SKM-1 (cell line): Measurements from ENCODE around the gene TMCC1.
A peak's percentile ranks its signal among the peaks of the same experiment; 100 is the strongest.
"Not testable (repeated sequence)": the region's sequence is repeated elsewhere in the genome, so short reads cannot be mapped to it uniquely, and the experiment has no call there.

Experiments
- DNase-seq: peaks from one replicate; lab custom pipeline; 2025; ENCODE audit not compliant: unreplicated experiment; lab: John Stamatoyannopoulos, UW

The TMCC1 gene

DNA sequence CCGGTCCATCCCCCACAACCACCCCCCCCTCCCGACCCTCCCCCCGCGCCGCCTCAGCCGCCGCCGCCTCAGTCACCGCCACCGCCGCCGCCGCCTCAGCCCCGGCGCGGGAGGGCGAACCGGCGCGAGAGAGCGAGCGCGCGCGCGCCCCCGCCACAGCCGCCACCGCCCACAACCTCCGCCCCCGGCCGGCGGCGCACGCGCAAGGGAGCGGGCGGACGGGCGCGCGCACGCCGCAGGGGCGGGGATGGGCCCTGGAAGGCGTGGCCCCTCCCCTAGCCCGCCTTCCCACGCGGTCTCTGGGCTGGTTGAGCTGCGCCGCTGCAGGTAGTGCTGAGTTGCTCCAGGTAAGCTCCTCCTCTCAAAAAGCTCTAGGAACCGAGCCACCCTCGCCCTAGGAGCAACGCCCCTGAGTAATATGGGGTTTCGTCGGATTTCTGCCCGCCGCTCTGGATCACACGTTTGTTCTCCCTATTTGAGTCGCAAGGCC is at the start of gene TMCC1:
TSS of gene TMCC1 (minus strand) at position 131 of the 490 bp plus-strand sequence.
- DNase-seq = peak; percentile 77

DNA sequence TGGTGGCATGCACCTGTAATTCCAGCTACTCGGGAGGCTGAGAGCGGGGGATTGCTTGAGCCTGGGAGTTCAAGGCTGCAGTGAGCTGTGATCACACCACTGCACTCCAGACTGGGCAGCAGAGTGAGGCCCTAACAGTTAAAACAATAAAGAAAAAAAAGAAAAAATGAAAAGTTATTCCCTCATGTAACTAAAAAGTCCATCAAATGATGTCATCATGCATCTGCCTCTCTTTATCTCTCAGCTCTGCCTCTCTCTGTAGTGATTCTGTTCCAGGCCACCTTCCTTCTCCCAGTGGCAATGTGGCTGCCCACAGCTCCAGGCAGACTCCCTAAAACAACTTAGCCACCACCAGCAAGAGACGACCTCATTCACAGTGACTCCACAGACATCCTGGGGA is 49.5 kb upstream of the TMCC1 start:
- no peak for DNase-seq

DNA sequence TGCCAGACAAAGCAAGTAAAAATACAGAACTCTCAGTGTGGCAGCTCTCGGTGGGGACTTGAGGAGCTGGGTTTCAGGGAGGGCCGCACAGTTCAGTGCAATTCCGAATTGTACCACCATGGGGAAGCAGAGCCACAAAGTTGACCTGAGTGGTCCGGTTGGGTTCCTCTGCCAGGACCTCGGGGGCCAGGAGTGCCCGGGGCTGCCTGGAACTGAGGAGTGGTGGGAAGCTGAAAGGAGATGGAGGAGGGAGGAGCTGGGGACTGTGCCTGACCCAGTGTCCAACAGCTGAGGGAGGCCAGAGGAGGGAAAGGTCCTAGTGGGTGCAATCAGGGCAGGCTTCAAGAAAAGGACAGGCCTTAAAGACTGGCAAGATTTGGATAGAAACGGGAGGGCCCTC is 48.8 kb upstream of the TMCC1 start:
- DNase-seq = peak; percentile 65

DNA sequence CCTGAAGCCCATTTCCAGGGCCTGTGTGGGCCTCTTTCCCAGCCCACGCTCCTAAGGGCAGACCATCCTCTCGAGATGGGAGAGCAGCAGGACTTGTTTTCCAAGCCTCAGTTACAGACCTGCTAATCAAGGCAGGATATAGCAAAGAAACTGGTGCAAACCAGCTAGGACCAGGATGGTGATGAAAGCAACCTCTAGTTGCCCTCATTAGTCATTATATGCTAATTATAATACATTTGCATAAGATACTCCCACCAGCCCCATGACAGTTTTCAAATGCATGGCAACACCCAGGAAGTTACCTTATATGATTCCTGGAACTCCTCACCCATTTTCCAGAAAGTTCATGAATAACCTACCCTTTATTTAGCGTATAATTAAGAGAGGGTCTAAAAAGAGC is 46.6 kb upstream of the TMCC1 start:
- no peak for DNase-seq

DNA sequence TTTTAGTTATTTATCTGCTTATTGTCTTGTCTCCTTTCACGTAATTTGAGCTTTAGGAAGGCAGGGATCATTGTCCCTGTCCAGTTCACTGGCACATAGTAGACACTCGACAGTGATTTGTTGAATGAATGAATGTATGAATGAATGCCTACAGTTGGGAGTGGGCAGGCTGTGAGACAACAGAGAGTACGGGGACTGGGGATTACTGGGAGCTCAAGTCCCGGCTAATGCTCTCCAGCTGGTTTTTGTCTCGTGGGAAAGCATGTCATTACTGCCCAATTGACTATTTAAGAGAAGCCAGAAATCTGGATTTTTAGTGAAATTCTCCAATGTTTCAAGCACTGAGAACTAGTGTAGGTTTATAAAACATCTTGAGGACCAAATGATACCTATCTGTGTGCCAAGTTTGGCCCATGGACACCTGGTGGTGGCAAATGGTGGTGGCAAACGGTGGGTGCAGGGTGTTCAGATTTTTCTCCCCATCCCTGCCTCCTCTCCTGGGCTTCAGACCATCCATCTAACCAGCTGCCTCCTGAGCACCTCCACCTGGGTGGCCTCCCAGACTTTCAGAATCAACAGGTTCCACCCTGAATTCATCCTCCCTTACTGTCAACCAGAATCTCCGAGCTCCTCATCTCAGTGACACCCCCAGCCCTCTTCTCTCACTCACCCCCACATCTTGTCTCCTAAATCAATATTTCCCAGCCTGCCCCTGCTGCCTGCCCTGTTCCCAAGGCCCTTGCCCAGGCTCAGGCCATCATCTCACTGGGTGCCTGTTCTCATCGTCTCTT is 44.8 kb upstream of the TMCC1 start:
- no peak for DNase-seq

DNA sequence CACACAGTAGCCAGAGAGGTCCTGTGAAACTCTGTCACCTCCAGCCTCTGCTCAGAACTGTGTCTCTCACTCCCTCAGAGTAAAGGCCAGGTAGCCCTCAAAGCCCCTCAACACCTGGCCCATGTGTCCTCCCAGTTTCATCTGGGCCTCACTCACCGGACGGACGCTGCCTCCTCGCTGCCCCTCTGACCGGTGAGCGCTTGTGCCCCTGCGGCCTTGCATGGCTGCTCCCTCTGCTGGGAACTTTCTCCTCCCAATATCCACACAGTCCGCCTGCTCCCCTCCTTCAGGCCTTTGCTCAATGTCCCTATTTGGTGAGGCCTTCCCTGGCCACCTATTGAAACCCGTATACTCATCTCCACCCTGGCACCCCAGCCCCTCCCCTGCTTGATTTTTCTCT is 44.2 kb upstream of the TMCC1 start:
- DNase-seq = no peak

DNA sequence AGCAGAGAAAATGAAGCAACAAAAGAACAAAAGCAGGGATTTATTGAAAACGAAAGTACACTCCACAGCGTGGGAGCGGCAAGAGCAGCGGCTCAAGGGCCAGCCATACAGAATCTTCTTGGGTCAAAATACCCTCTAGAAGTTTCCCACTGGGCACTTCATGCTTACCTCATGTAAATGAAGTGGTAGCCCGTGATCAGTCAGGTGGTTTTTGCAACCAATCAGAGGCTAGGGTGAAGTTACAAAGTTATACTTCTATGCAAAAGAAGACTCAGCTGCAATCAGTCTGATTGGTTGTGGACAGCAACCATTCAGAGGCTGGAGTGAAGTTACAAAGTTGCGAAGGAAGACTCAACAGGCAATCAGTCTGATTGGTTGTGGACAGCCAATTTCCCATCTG is 43.2 kb upstream of the TMCC1 start:
- DNase-seq = no peak

DNA sequence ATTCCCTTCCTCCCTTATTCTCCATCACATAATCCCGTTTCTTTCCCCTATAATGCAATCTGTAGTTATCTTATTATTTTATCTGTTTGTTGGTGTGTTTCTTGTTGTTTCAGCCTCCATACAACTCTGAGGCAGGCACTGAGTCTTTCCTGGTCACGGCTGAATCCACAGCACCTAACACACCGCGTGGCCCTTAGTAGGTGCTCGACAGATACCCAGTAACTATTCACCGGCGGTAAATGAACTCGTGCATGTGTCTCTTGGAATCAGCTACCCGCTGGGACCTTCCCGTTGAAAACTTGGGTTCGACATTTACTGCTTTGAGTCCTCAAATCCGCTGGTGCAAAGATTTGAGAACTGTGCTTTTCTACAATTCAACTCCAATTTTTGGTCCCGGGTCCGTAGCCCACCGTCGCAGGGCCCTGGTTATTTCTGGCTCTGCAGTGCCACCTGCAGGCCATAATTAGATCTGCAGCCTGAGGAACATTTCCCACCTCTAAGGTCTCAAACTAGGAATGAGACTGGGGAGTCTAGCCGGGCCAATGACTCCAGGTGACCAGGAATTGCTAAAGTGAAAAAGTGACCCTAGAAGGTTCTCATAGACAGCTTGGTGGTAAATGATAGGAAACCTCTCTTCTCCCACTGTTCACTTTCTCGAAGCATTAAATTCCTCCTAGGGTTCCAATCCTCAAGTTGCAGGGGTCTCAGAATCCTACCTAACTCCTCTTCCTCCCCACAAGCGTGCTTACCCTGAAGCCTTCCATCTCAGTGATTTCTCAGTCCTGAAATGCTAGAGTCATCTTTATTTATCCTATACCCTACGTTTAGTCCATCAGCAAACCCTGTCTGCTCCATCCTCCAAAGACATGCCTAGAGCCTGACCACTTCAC is 41.0 kb upstream of the TMCC1 start:
- no peak for DNase-seq

DNA sequence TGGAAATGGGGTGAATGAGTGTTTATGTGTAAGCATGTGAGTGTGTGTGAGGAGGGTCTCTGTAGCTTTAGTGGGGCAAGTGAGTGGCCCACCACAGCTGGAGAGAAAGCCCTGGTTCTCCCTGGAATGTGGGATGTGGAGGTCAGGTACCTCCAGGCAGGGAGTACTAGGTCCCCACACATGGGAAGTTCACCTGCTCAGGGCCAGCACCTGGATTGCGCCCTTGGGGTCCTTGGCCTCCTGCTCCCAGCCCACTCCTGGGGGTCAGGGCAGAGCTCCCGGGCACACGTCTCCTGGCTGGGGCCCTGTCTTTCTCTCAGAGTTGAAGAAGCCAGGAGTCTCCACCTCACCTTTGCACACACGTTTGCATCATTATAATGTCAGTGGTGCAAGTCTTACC is 40.0 kb upstream of the TMCC1 start:
- no peak for DNase-seq

DNA sequence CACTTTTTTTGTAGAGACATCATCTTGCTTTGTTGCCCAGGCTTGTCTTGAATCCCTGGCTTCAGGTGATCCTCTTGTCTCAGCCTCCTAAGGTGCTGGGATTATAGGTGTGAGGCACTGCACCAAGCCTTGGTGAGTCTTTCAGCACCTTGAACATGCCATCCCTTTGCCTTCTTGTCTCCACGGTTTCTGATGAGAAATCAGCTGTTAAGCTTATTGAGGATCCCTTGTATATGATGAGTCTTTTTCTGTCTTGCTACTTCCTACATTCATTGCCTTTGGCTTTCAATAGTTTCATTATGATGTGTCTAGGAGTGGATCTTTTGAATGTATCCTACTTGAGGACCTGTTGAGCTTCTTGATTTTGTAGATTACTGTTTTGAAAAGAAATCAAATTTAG is 35.9 kb upstream of the TMCC1 start:
- no peak for DNase-seq

DNA sequence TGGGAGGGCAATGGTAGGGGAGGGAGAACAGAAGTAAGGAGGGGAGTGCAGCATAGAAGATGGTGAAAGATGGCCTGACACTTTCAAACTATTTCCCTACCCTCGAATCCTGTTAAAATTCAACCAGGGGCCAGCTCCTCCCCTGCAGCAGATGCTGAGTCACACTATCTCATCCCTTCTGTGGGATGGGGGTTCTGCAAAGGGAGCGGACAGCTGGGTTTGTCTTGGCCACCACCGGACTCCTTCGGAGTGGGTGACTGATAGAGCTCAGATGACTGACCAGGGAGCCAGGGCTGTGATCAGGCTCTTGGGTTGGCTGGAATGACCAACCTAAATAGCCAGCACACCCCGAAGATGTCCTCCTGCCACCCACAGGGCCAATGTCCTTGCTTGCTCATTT is 33.6 kb upstream of the TMCC1 start:
- no peak for DNase-seq

DNA sequence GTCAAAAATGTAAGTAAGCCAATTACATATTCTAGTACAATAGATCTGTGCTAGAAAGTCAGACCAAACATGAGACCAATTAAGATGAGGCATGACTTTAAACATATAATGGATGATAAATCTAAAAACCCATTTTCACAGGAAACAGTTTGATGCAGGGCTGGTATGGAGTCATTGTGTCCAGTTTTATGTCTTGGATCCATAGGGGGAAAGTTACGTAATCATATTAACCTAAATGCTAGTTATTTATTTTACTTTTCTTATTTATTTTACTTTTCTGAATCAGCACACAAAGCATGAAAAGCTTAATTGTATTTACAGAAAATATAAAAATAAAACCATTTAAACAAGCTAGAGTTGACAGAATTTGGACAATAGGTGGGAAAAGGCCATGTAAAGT is 26.3 kb upstream of the TMCC1 start:
- DNase-seq = no peak

DNA sequence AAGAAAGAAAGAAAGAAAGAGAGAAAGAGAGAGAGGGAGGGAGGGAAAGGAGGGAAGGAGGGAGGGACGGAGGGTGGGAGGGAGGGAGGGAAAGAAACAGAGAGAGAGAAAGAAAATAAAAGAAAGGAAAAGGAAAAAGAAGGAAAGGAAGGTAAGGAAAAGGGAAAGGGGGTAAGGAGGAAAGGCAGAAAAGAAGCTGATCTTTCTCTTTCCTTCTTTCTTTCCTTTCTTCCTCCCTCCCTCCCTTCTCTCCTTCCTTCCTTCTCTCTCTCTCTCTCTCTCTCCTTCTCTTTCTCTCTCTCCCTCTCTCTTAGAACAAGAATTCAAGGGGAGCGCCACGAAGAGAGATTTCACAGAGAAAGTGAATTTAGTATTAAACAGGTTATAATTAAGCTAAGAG is 25.8 kb upstream of the TMCC1 start:
- DNase-seq = no peak

DNA sequence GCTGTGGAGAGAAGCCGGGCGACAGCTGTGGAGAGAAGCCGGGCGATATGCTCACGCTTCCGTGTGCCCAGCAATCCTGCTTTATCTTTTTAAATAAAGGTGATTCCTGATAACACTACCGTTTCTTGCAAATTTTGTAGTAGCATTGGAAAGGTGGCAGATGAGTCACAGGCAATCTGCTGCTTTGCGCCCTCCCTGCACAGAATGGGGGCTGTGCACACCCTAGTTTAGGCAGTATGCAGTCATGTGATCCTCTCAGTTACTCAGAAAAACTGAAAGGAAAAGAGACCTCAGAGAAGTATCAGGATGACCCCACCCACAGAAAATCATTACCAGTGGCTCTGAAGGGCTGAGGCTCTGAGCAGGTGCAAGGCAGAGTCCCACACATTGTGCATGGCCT is 24.9 kb upstream of the TMCC1 start:
- no peak for DNase-seq

DNA sequence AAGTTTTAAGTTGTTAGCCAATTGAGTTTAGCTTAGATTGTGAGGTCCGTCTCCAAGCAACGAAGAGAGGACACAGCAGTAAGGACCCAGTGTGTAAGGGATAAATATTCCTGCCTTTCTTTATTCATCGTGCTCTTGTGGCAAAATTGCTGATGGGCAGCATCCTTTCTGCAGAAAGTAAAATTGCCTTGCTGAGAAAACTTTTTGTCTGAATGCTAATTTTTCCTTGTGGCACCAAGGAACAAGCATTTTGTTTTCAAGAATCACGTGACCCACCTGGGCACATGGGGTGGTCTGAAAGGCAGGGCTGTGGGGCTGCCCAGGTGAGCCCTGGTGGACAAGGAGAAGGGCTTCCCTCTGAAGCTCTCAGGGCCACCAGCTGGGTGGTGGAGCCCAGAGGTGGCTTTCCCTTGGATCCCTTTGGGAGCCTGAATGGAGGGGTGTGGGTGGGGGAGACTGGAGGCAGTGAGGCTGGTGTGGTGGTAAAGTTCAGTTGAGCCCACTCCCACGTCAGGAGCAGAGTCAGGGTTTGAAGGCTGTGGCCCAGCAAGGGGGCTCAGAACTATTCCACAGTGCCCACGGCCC is 24.0 kb upstream of the TMCC1 start:
- no peak for DNase-seq

DNA sequence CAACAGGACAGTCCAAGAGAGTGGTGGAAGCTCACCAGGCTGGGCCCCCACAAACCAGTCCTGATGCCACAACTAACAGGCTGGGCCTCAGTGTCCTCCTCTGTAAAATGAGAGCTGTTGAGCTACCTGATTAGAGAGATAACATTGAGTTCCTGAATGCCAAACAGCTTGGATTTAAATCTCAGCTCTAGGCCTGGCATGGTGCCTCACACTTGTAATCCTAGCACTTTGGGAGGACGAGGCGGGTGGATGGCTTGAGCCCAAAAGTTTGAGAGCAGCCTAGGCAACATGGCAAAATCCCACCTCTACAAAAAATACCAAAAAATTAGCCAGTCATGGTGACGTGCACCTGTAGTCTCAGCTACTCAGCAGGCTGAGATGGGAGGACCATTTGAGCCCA is 20.1 kb upstream of the TMCC1 start:
- DNase-seq = no peak

DNA sequence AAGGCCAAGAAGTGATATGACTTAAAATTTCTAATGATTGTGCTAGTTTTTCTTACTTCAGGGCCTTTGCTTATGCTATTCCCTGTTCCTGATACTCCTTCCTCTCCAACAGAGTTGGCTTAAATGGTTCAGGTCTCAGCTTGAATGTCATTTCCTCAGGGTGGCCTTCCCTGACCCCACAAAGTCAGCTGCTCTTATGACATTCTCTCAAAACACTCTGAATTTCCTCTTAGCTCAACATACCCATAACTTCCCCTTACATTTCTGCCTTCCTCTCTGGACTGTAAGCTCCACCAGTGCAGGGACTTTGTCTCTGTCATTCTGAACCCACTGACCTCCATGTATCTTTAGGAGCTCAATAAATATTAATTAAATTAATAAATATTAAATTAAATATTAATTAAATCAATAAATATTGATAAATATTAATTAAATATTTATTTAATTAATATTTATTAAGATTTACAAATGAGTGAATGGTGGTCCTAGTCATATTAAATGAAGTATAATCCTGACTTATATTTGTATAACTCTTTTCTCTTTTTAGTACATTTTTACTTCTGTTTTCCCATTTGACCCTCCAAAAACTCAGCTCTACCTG is 17.9 kb upstream of the TMCC1 start:
- DNase-seq = peak; percentile 94

DNA sequence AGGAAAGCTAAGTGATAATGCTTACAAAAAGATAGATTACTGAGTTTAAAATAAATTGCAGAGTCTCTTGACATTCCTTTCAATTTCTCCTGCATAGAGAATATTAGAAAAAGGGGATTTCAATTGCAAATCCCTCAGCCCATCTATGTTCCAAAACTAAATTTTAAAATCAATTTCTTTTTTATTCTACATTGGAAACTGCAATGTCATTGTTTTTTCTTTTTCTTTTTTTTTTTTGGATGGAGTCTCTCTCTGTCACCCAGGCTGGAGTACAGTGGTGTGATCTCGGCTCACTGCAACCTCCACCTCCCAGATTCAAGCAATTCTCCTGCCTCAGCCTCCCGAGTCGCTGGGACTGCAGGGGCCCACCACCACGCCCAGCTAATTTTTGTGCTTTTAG is 15.7 kb upstream of the TMCC1 start:
- not testable (repeated sequence) for DNase-seq

DNA sequence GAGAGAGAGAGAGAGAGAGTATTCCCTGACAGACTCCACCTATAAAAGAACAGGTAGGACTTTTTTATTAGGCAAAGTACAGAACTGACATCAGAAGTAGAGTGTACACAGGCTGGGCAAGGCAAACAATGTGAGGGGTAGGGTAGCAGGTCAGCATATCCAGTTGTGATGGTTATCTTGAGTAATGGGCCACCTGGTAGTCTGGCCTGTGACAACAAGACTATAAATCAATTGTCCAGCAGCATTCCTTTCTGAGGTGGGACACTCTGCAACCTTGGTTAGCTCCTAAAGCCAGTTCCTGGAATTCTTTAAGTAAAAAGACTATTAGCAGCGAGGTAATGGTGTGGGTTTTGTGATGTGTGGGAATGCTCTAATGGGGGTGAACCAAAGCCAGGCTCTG is 14.9 kb upstream of the TMCC1 start:
- no peak for DNase-seq

DNA sequence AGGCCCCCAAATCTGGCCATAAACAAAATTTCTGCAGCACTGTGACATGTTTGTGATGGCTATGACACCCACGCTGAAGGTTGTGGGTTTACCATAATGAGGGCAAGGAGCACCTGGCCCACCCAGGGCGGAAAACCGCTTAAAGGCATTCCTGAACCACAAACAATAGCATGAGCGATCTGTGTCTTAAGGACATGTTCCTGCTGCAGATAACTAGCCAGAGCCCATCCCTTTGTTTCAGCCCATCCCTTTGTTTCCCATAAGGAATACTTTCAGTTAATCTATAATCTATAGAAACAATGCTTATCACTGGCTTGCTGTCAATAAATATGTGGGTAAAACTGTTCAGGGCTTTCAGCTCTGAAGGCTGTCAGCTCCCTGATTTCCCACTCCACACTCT is 7.8 kb upstream of the TMCC1 start:
- not testable (repeated sequence) for DNase-seq

DNA sequence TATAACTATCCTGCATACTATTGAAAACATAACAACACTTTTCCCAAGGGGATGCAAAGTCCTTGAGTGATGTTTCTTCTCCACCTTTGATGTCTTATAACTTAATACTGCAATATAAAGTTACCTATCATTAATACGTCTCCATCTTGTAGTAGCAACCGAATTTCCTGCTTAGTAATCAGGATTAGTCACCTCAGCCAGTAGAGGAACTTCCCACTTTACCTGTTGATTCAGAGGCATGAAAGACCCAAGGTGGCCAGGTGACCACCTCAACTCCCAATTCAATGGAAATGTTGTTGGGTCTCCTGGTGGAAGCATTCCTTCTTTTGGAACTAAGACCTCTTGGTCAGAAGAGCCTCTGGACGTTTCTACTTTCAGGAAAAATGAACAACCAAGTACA is 3.5 kb upstream of the TMCC1 start:
- DNase-seq = no peak
